CD4-positive, alpha-beta memory T cell (primary cell): Measurements from ENCODE around the gene SLC17A4. TPM values are rescaled to one million over a fixed set of nuclear protein-coding genes. Genes with fewer than 3 reads are reported as not detected.
A peak's percentile ranks its signal among the peaks of the same experiment; 100 is the strongest.

Experiments
- CTCF ChIA-PET: fragments of 350-600 bp; sonication (Branson Sonifier 250); formaldehyde crosslinking; loops from one replicate; lab custom pipeline; 2021; ENCODE audit warnings: inconsistent platforms; ENCODE audit not compliant: partially characterized antibody; lab: Charles Lee
- POLR2A ChIA-PET: fragments of 350-600 bp; sonication (Branson Sonifier 250); formaldehyde crosslinking; loops from one replicate; lab custom pipeline; 2021; ENCODE audit not compliant: partially characterized antibody; lab: Charles Lee
- DNase-seq, 5 donors: peaks; one replicate each; pipeline versions ENCODE4 v3.0.0 to v3.0.0-alpha.2; 2020 to 2022; ENCODE audit warnings: mixed read lengths in 1 of 5
- H3K27ac ChIP-seq: one replicate; pipeline ENCODE4 v1.7.0; 2013; ENCODE audit warnings: low read depth, low read length
- H3K27me3 ChIP-seq: 2 replicates; pipeline ENCODE4 v1.7.0; 2013; ENCODE audit warnings: mild to moderate bottlenecking, low read length, moderate library complexity; ENCODE audit not compliant: insufficient read depth
- H3K36me3 ChIP-seq: 2 replicates; pipeline ENCODE4 v1.7.0; 2013; ENCODE audit warnings: mild to moderate bottlenecking, low read length, moderate library complexity; ENCODE audit not compliant: insufficient read depth
- H3K4me1 ChIP-seq: 2 replicates; pipeline ENCODE4 v1.7.0; 2013; ENCODE audit warnings: mild to moderate bottlenecking, low read length, moderate library complexity; ENCODE audit not compliant: insufficient read depth
- H3K4me3 ChIP-seq, 2 donors: one replicate each; pipeline ENCODE4 v1.7.0; 2013; ENCODE audit warnings: low read length in 2 of 2, mild to moderate bottlenecking in 1 of 2
- H3K9me3 ChIP-seq, 2 donors: one replicate each; pipeline ENCODE4 v1.7.0; 2013; ENCODE audit warnings: low read length in 2 of 2, control low read depth in 1 of 2; ENCODE audit not compliant: control insufficient read depth in 1 of 2
- H3K27ac Mint-ChIP-seq, 7 donors: one replicate each; pipeline ENCODE4 v1.8.0; 2020 to 2021; ENCODE audit warnings: mixed read lengths in 7 of 7, mild to moderate bottlenecking in 6 of 7, inconsistent platforms in 3 of 7, moderate library complexity in 3 of 7
- H3K27me3 Mint-ChIP-seq, 2 donors: one replicate each; pipeline ENCODE4 v1.8.0; 2020 to 2021; ENCODE audit warnings: mixed read lengths in 2 of 2
- H3K36me3 Mint-ChIP-seq, 2 donors: one replicate each; pipeline ENCODE4 v1.8.0; 2020 to 2021; ENCODE audit warnings: mixed read lengths in 2 of 2, inconsistent platforms in 1 of 2, mild to moderate bottlenecking in 1 of 2
- H3K4me1 Mint-ChIP-seq, 4 donors: one replicate each; pipeline ENCODE4 v1.8.0; 2020 to 2021; ENCODE audit warnings: mixed read lengths in 4 of 4, mild to moderate bottlenecking in 1 of 4
- H3K4me3 Mint-ChIP-seq, 8 donors: one replicate each; pipeline ENCODE4 v1.8.0; 2020 to 2021; ENCODE audit warnings: mixed read lengths in 8 of 8, mild to moderate bottlenecking in 7 of 8, moderate library complexity in 6 of 8, inconsistent platforms in 3 of 8
- H3K9me3 Mint-ChIP-seq, 8 donors: one replicate each; pipeline ENCODE4 v1.8.0; 2020 to 2021; ENCODE audit warnings: mixed read lengths in 8 of 8, mild to moderate bottlenecking in 5 of 8, inconsistent platforms in 3 of 8, moderate library complexity in 1 of 8
- intact Hi-C: fragments of 100-400 bp; cut with micrococcal nuclease; formaldehyde crosslinking; loops from one replicate; pipeline ENCODE4 v1.15.1; 2023
- polyA plus RNA-seq, 2 donors: library from polyadenylated mRNA; unstranded; fragments of 300-500 nt; fragmentation: Illumina TruSeq; gene quantifications; one replicate each; pipeline ENCODE4 v1.2.3, GENCODE V29; 2021
- total RNA-seq, 2 experiments: library from RNA; stranded (reverse); gene quantifications; one replicate each; pipeline ENCODE4 v1.2.3, GENCODE V29; 2021

Gene SLC17A4
- total and polyA plus RNA-seq, 4 experiments from 2014 or later: not detected

GRCh38 chr6:25749837-25750236 lies 4.7 kb upstream of the SLC17A4 start:
- POLR2A ChIA-PET: no interaction called here
- CTCF ChIA-PET: no interaction called here
- H3K27ac Mint-ChIP-seq: no peak overlapping the region

GRCh38 chr6:25750906-25751305 lies 3.6 kb upstream of the SLC17A4 start:
- Mint-ChIP-seq H3K4me1 (no peaks in the 10 kb centered on the region), H3K27ac (no peak overlapping the region), H3K36me3 (no peaks in the 10 kb centered on the region), H3K4me3 (no peak overlapping the region), H3K27me3 (no peaks in the 10 kb centered on the region), H3K9me3 (no peaks in the 10 kb centered on the region)
- Histone ChIP-seq H3K36me3 (no peaks in the 10 kb centered on the region), H3K27ac (no peak overlapping the region), H3K9me3 (no peaks in the 10 kb centered on the region), H3K4me1 (no peaks in the 10 kb centered on the region), H3K27me3 (no peaks in the 10 kb centered on the region), H3K4me3 (no peak overlapping the region)
- no peak for DNase-seq
- intact Hi-C loops: no loop called here
- ChIA-PET POLR2A (no interaction called here), CTCF (no interaction called here)

More at GRCh38 chr6:25749837-25750236, 4.7 kb upstream of the SLC17A4 start:
- Mint-ChIP-seq H3K9me3 (no peaks in the 10 kb centered on the region), H3K27me3 (no peaks in the 10 kb centered on the region), H3K4me1 (no peaks in the 10 kb centered on the region), H3K4me3 (no peak overlapping the region), H3K36me3 (no peaks in the 10 kb centered on the region)
- Histone ChIP-seq H3K9me3 (no peaks in the 10 kb centered on the region), H3K27me3 (no peaks in the 10 kb centered on the region), H3K36me3 (no peaks in the 10 kb centered on the region), H3K4me1 (no peaks in the 10 kb centered on the region), H3K4me3 (no peak overlapping the region), H3K27ac (no peak overlapping the region)
- DNase-seq: no peak
- intact Hi-C loops: no loop called here

- Mint-ChIP-seq H3K27me3 (peaks cover 0 to 3% of the 10 kb centered on the region in 2 donors), H3K4me3 (no peak overlapping the region), H3K27ac (no peak overlapping the region), H3K4me1 (no peaks in the 10 kb centered on the region), H3K9me3 (no peaks in the 10 kb centered on the region), H3K36me3 (no peaks in the 10 kb centered on the region)
- DNase-seq: no peak
- Histone ChIP-seq H3K4me3 (no peak overlapping the region), H3K27me3 (no peaks in the 10 kb centered on the region), H3K9me3 (no peaks in the 10 kb centered on the region), H3K36me3 (no peaks in the 10 kb centered on the region), H3K27ac (no peak overlapping the region), H3K4me1 (no peaks in the 10 kb centered on the region)
- intact Hi-C loops: no loop called here
- ChIA-PET CTCF (interaction anchor here (1.4 kb wide), 1 partner anchor 11 kb away, joined by 4 read pairs; no protein-coding TSS in a partner anchor), POLR2A (no interaction called here)
These were observed 1.5 kb upstream of the SLC17A4 start for GRCh38 chr6:25753079-25753478.

GRCh38 chr6:25755483-25755882 lies 941 bp downstream of the SLC17A4 start:
- H3K27ac ChIP-seq: no peak overlapping the region
- H3K27ac Mint-ChIP-seq: peak overlapping the region in 1 of 7 donors; percentile 1
- intact Hi-C loops: no loop called here
- CTCF ChIA-PET: no interaction called here
- H3K4me3 Mint-ChIP-seq: no peak overlapping the region
- H3K36me3 ChIP-seq: no peaks in the 10 kb centered on the region
- H3K9me3 ChIP-seq: no peaks in the 10 kb centered on the region
- H3K36me3 Mint-ChIP-seq: no peaks in the 10 kb centered on the region
- H3K27me3 ChIP-seq: no peaks in the 10 kb centered on the region
- no peak overlapping the region for H3K4me3 ChIP-seq
- H3K4me1 ChIP-seq: no peaks in the 10 kb centered on the region
- no peaks in the 10 kb centered on the region for H3K4me1 Mint-ChIP-seq
- peaks cover 0 to 10% of the 10 kb centered on the region in 2 donors for H3K27me3 Mint-ChIP-seq
- peaks cover 0 to under 1% (median 0%) of the 10 kb centered on the region in 8 donors for H3K9me3 Mint-ChIP-seq
- POLR2A ChIA-PET: no interaction called here
- no peak for DNase-seq

GRCh38 chr6:25756382-25757363 lies 2.1 kb downstream of the SLC17A4 start:
- H3K4me3 Mint-ChIP-seq: no peak overlapping the region
- H3K36me3 Mint-ChIP-seq: no peaks in the 10 kb centered on the region
- ChIA-PET CTCF (no interaction called here), POLR2A (no interaction called here)
- H3K27me3 Mint-ChIP-seq: peaks cover 0 to 10% of the 10 kb centered on the region in 2 donors
- H3K4me1 Mint-ChIP-seq: no peaks in the 10 kb centered on the region
- H3K4me3 ChIP-seq: no peak overlapping the region
- DNase-seq: no peak
- no peaks in the 10 kb centered on the region for H3K9me3 ChIP-seq
- intact Hi-C loops: no loop called here
- no peak overlapping the region for H3K27ac Mint-ChIP-seq
- H3K4me1 ChIP-seq: no peaks in the 10 kb centered on the region
- H3K27me3 ChIP-seq: no peaks in the 10 kb centered on the region
- peaks cover 0 to 2% (median 0%) of the 10 kb centered on the region in 8 donors for H3K9me3 Mint-ChIP-seq
- no peak overlapping the region for H3K27ac ChIP-seq
- H3K36me3 ChIP-seq: no peaks in the 10 kb centered on the region

GRCh38 chr6:25757936-25758642 lies 3.5 kb downstream of the SLC17A4 start:
- no peaks in the 10 kb centered on the region for H3K36me3 Mint-ChIP-seq
- peaks cover 0 to 2% (median 0%) of the 10 kb centered on the region in 8 donors for H3K9me3 Mint-ChIP-seq
- H3K36me3 ChIP-seq: no peaks in the 10 kb centered on the region
- CTCF ChIA-PET: interaction anchor here (1.0 kb wide), 1 partner anchor 39 kb away, joined by 3 read pairs; no protein-coding TSS in a partner anchor
- no peak for DNase-seq
- peaks cover 0 to 12% of the 10 kb centered on the region in 2 donors for H3K27me3 Mint-ChIP-seq
- H3K27ac Mint-ChIP-seq: no peak overlapping the region
- no peaks in the 10 kb centered on the region for H3K9me3 ChIP-seq
- intact Hi-C loops: no loop called here
- H3K4me3 Mint-ChIP-seq: no peak overlapping the region
- H3K4me3 ChIP-seq: no peak overlapping the region
- no peaks in the 10 kb centered on the region for H3K4me1 Mint-ChIP-seq
- no peaks in the 10 kb centered on the region for H3K4me1 ChIP-seq
- POLR2A ChIA-PET: no interaction called here
- H3K27me3 ChIP-seq: no peaks in the 10 kb centered on the region
- H3K27ac ChIP-seq: no peak overlapping the region

- Mint-ChIP-seq H3K9me3 (peaks cover 0 to 2% (median 0%) of the 10 kb centered on the region in 8 donors), H3K27ac (no peak overlapping the region), H3K4me1 (no peaks in the 10 kb centered on the region), H3K4me3 (no peak overlapping the region), H3K27me3 (peaks cover 3 to 11% of the 10 kb centered on the region in 2 donors), H3K36me3 (no peaks in the 10 kb centered on the region)
- H3K4me1 ChIP-seq: no peaks in the 10 kb centered on the region
- no peaks in the 10 kb centered on the region for H3K9me3 ChIP-seq
- H3K4me3 ChIP-seq: no peak overlapping the region
- H3K36me3 ChIP-seq: no peaks in the 10 kb centered on the region
- intact Hi-C loops: no loop called here
- CTCF ChIA-PET: interaction anchor here (1.6 kb wide), 1 partner anchor 12 kb away, joined by 4 read pairs; no protein-coding TSS in a partner anchor
- no peak overlapping the region for H3K27ac ChIP-seq
- no peak for DNase-seq
- POLR2A ChIA-PET: no interaction called here
- H3K27me3 ChIP-seq: no peaks in the 10 kb centered on the region
These were observed 10.1 kb downstream of the SLC17A4 start for GRCh38 chr6:25764611-25765010.
